GM18873 (cell line): ENCODE results near the gene ANXA5.

ENCODE experiments used
- ATAC-seq: cut with Tn5 transposase; IDR thresholded peaks from one replicate; pipeline ENCODE4 v1.9.1; 2021; ENCODE audit warnings: mild to moderate bottlenecking, moderate library complexity, moderate number of reproducible peaks; ENCODE audit not compliant: unreplicated experiment, low FRiP score

ANXA5 gene

GRCh38 chr4:121651597-121651996 lies 45.2 kb downstream of the ANXA5 start:
- ATAC-seq: no peak

DNA sequence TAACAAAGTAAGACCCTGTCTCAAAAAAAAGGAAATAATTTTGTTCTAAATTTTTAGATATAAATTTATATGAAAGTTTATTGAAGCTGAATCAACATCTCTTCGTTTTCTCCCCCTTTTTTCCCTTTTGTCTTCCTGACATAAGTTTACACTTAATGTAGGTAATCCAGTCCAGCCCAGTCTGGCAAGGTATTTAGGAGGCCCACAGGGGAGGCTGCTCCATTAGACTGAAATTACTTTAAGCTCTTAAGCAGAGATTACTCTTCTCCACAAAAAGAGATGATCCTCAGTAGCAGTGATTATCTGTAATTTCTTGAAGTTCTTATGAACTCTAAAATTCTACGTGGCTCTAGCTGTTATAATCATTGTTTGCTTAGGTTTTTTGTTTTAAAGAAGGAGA lies 46.0 kb downstream of the ANXA5 start:
- ATAC-seq: no peak

DNA sequence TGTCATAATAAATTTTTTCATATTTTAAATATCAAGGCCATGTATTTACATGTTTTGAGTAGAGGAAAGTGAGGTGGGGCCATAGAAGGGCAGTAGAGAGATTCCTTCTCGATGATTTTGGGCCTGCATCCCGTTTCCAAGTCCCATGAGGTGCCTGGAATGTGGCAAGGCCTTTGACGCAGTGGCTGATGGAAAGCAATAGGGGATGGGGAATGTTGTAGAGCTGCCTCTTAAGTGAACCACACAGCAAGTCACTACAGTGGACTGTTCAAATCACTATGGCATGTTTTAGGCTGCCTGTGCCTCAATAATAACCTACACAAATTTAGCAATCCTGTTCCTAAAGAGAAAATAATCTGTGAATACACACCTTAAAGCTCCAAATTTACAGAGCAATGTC lies 48.3 kb downstream of the ANXA5 start:
- ATAC-seq: no peak

DNA sequence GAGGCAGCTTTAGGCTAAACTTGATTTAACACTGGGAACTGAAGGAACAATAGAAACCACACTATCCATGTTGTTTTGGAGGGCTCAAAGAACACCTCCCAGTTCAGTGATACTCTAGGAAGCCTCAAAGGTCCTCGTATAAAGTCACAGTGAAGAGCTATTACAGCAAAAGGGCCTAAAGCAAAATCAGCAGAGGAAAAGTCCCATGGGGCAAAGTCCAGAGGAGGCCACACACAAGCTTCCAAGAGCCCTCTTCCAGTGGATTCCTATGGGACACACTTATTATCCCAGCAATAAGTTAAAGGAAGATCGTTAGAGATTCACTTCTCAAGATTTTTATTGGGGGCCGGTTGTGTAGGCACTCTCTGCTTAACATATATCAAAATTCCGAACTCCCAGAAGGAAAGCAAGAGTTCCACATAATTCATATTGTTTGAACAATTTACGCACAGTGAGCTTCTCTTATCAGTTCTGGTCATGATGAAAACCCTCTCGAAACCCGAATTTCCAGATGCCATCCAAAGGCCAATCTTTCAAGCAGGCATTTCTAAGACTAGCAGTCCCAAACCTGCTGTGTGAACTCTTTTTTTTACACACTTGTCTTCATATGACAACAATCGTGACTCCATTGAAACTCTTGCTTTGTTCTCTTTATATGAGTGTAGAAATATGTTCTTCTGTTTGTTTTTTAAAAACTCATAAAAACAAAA lies 53.7 kb downstream of the ANXA5 start:
- ATAC-seq: no peak

DNA sequence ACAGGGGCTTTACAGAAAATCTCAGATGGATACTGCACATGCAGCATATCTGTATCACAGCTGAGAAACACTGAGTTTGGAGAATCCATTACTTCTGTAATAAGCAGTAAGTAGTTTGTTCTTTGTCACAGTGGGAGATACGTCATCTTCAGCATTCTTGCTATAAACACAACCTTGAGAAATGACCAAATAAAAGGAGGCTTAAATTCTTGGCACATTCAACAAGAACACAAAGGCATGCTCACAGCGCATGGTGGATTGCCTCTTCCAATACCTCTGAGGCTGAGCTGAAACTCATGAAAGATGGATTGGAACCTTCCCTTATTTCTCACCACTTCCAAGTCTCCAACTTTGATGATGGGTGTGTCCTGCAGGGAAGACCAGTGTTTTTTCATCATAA lies 54.5 kb downstream of the ANXA5 start:
- no peak for ATAC-seq

DNA sequence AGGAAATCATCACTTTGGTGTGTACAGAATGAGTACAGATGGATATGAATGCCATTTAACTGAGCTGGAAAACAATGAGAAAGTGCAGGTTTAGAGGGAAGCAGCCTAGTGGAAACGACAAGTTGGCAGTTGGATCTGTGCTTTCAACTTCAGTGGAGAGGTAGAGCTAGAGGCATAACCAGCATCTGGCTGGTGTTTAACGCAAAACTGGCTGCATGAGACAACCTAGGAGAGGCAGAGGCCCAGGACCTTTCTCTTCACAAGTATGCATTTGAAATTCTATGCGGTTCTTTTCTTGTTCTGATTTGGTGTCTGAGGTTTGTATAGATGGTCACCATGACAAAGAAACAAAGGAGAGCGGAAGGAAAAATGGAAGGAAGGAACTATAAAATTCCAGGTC lies 63.1 kb downstream of the ANXA5 start:
- no peak for ATAC-seq

GRCh38 chr4:121632636-121633035 lies 64.1 kb downstream of the ANXA5 start:
- no peak for ATAC-seq
